HCT116 (cell line): Measurements from ENCODE around the gene PRSS53. TPM values are rescaled to one million over a fixed set of nuclear protein-coding genes. Genes with fewer than 3 reads are reported as not detected.

Experiments
- ATAC-seq: fragments of 200-7000 bp; cut with Tn5 transposase; 2 replicates; pipeline ENCODE4 v1.9.1; 2020; ENCODE audit warnings: mild to moderate bottlenecking, moderate library complexity
- BruUV-seq: library from RNA; stranded (reverse); fragments of 400-500 nt; replicated peaks from 2 replicates; lab custom pipeline; 2021; lab: Mats Ljungman, UMichigan
- CTCF ChIA-PET: fragments of 300-600 bp; sonication (Branson Sonifier 250); formaldehyde crosslinking; loops from one replicate; lab custom pipeline; 2021; ENCODE audit warnings: antibody characterized with exemption; lab: Charles Lee
- POLR2A ChIA-PET: fragments of 300-600, 350-600 bp; sonication (Branson Sonifier 250); formaldehyde crosslinking; loops from one replicate; lab custom pipeline; 2021; ENCODE audit warnings: antibody characterized with exemption; lab: Charles Lee
- RAD21 ChIA-PET, 2 experiments: fragments of 300-600 bp; sonication (Branson Sonifier 250); formaldehyde crosslinking; loops; one replicate each; lab custom pipeline; 2023; ENCODE audit warnings: low total read pairs in 2 of 2; ENCODE audit not compliant: uncharacterized antibody in 2 of 2, unreplicated experiment in 2 of 2, low non-redundant PET in 1 of 2; lab: Charles Lee
- DNase-seq: peaks from one replicate; pipeline ENCODE4 v3.0.0-alpha.2; 2010; ENCODE audit warnings: low read depth, low spot score
- H2AFZ ChIP-seq: fragments of 200-600 bp; shearing (Covaris generic), sonication (generic); 2 replicates; pipeline ENCODE4 v1.6.1; 2017; ENCODE audit warnings: low read depth, mixed run types, mixed read lengths, antibody characterized with exemption, low read length; ENCODE audit not compliant: poor library complexity, severe bottlenecking
- H3K27ac ChIP-seq: 2 replicates; pipeline ENCODE4 v1.5.1; 2012; ENCODE audit warnings: low read depth, low read length
- H3K27me3 ChIP-seq: fragments of 200-600 bp; sonication (generic); 2 replicates; pipeline ENCODE4 v1.6.1; 2016; ENCODE audit warnings: mixed run types, low read length, mixed read lengths; ENCODE audit not compliant: insufficient read depth
- H3K36me3 ChIP-seq, 2 experiments: fragments of 200-500 bp in 1 of 2; fragments of 200-600 bp in 1 of 2; sonication (Bioruptor generic) in 1 of 2; sonication (generic) in 1 of 2; 2 replicates each; pipeline versions ENCODE4 v1.5.1 to v1.6.1; 2014 to 2016; ENCODE audit warnings: low read length in 2 of 2, inconsistent platforms in 1 of 2, mixed read lengths in 1 of 2, mixed run types in 1 of 2; ENCODE audit not compliant: insufficient read depth in 2 of 2, control insufficient read depth in 1 of 2
- H3K4me1 ChIP-seq, 2 experiments: fragments of 200-600 bp in 1 of 2; sonication (generic) in 1 of 2; 2 replicates each; pipeline versions ENCODE4 v1.5.1 to v1.6.1; 2012 to 2017; ENCODE audit warnings: low read length in 2 of 2, inconsistent platforms in 1 of 2, mild to moderate bottlenecking in 1 of 2, mixed read lengths in 1 of 2, mixed run types in 1 of 2, moderate library complexity in 1 of 2; ENCODE audit not compliant: insufficient read depth in 2 of 2, control insufficient read depth in 1 of 2
- H3K4me2 ChIP-seq: fragments of 200-600 bp; sonication (generic); 2 replicates; pipeline ENCODE4 v1.6.1; 2017; ENCODE audit warnings: mixed run types, low read length, mixed read lengths
- H3K4me3 ChIP-seq, 2 experiments: fragments of 200-600 bp in 1 of 2; sonication (generic) in 1 of 2; replicated peaks in 1 of 2; 2 replicates each; pipeline ENCODE4 v1.5.1; 2011 to 2016; ENCODE audit warnings: low read length in 2 of 2, control low read depth in 1 of 2, low read depth in 1 of 2, mild to moderate bottlenecking in 1 of 2, mixed read lengths in 1 of 2, mixed run types in 1 of 2
- H3K79me2 ChIP-seq: fragments of 200-600 bp; sonication (generic); 2 replicates; pipeline ENCODE4 v1.6.1; 2017; ENCODE audit warnings: mild to moderate bottlenecking, mixed run types, low read length, moderate library complexity, mixed read lengths; ENCODE audit not compliant: insufficient read depth
- H3K9ac ChIP-seq: fragments of 200-600 bp; sonication (generic); 2 replicates; pipeline ENCODE4 v1.6.1; 2016; ENCODE audit warnings: low read length, mixed read lengths
- H3K9me2 ChIP-seq: fragments of 200-600 bp; sonication (generic), shearing (Covaris generic); 2 replicates; pipeline ENCODE4 v1.6.1; 2017; ENCODE audit warnings: mixed run types, mild to moderate bottlenecking, moderate library complexity; ENCODE audit not compliant: insufficient read depth
- H3K9me3 ChIP-seq, 2 experiments: fragments of 200-500 bp in 1 of 2; fragments of 200-600 bp in 1 of 2; sonication (Bioruptor generic) in 1 of 2; sonication (generic) in 1 of 2; 2 replicates each; pipeline ENCODE4 v1.6.1; 2014 to 2017; ENCODE audit warnings: low read length in 2 of 2, mixed read lengths in 2 of 2, inconsistent platforms in 1 of 2, low read depth in 1 of 2, mild to moderate bottlenecking in 1 of 2, mixed run types in 1 of 2, moderate library complexity in 1 of 2; ENCODE audit not compliant: control insufficient read depth in 1 of 2, insufficient read depth in 1 of 2
- H4K20me1 ChIP-seq: fragments of 200-600 bp; sonication (generic), shearing (Covaris generic); 2 replicates; pipeline ENCODE4 v1.6.1; 2017; ENCODE audit warnings: mixed run types, mild to moderate bottlenecking, moderate library complexity; ENCODE audit not compliant: insufficient read depth
- CBX3 ChIP-seq: IDR thresholded peaks from 2 replicates; pipeline ENCODE4 v1.6.1; 2012; ENCODE audit warnings: low read depth
- EGR1 ChIP-seq: IDR thresholded peaks from 2 replicates; pipeline ENCODE4 v1.6.1; 2012; ENCODE audit warnings: low read depth
- ELF1 ChIP-seq: IDR thresholded peaks from 2 replicates; pipeline ENCODE4 v1.6.1; 2012; ENCODE audit warnings: low read depth, borderline replicate concordance
- EZH2phosphoT487 ChIP-seq: fragments of 200-600 bp; IDR thresholded peaks from 2 replicates; pipeline ENCODE4 v1.6.1; 2018; ENCODE audit warnings: antibody characterized with exemption, borderline replicate concordance
- FOSL1 ChIP-seq: IDR thresholded peaks from 2 replicates; pipeline ENCODE4 v1.6.1; 2012; ENCODE audit warnings: low read depth
- JUND ChIP-seq: IDR thresholded peaks from 2 replicates; pipeline ENCODE4 v1.6.1; 2012
- POLR2A ChIP-seq: IDR thresholded peaks from 2 replicates; pipeline ENCODE4 v1.7.0; 2011; ENCODE audit warnings: borderline replicate concordance; ENCODE audit not compliant: insufficient read depth, insufficient read length; ENCODE audit errors: extremely low read depth
- POLR2AphosphoS5 ChIP-seq: IDR thresholded peaks from 2 replicates; pipeline ENCODE4 v1.6.1; 2011; ENCODE audit warnings: mild to moderate bottlenecking, low read depth, low read length, moderate library complexity
- SIN3A ChIP-seq: IDR thresholded peaks from 2 replicates; pipeline ENCODE4 v1.6.1; 2012; ENCODE audit warnings: low read depth
- SP1 ChIP-seq: IDR thresholded peaks from 2 replicates; pipeline ENCODE4 v1.6.1; 2012; ENCODE audit warnings: low read depth
- TCF7L2 ChIP-seq: IDR thresholded peaks from 2 replicates; pipeline ENCODE4 v1.7.0; 2011; ENCODE audit warnings: borderline replicate concordance, inconsistent platforms; ENCODE audit not compliant: insufficient read depth, insufficient read length; ENCODE audit errors: extremely low read depth
- YY1 ChIP-seq: IDR thresholded peaks from 2 replicates; pipeline ENCODE4 v1.6.1; 2011; ENCODE audit warnings: low read length, low read depth, moderate library complexity, mild to moderate bottlenecking; ENCODE audit not compliant: insufficient replicate concordance; ENCODE audit errors: extremely low read depth
- ZNF274 ChIP-seq: fragments of 200-500 bp; sonication (Bioruptor generic); IDR thresholded peaks from 2 replicates; pipeline ENCODE4 v1.6.1; 2014; ENCODE audit warnings: mild to moderate bottlenecking, low read depth, low read length, inconsistent platforms
- intact Hi-C: fragments of 100-400 bp; cut with micrococcal nuclease; formaldehyde crosslinking; loops from 2 replicates; pipeline ENCODE4 v1.10.0; 2022
- total RNA-seq: library from RNA; stranded (reverse); gene quantifications from one replicate; pipeline ENCODE4 v1.2.1, GENCODE V29; 2021; ENCODE audit not compliant: unreplicated experiment
- TF ChIP-seq, protein P1 (sequence below): IDR thresholded peaks from 2 replicates; pipeline ENCODE4 v1.6.1; 2011; ENCODE audit warnings: mild to moderate bottlenecking, low read length, moderate library complexity; ENCODE audit not compliant: insufficient replicate concordance; ENCODE audit errors: extremely low read depth
- TF ChIP-seq, protein P2 (sequence below), 3 experiments: fragments of 200-600 bp in 1 of 3; sonication (generic) in 1 of 3; IDR thresholded peaks in 2 of 3; conservative IDR thresholded peaks in 1 of 3; 2 replicates each; pipeline ENCODE4 v1.5.1; 2012 to 2017; ENCODE audit warnings: low read depth in 2 of 3, low read length in 2 of 3, antibody characterized with exemption in 1 of 3, borderline replicate concordance in 1 of 3, control low read depth in 1 of 3, mild to moderate bottlenecking in 1 of 3, mixed read lengths in 1 of 3, mixed run types in 1 of 3, moderate library complexity in 1 of 3; ENCODE audit not compliant: insufficient read depth in 1 of 3
- TF ChIP-seq, protein P3 (sequence below): IDR thresholded peaks from 2 replicates; pipeline ENCODE4 v1.6.1; 2012; ENCODE audit warnings: low read depth
- TF ChIP-seq, protein P4 (sequence below): IDR thresholded peaks from 2 replicates; pipeline ENCODE4 v1.6.1; 2012
- TF ChIP-seq, protein P5 (sequence below): IDR thresholded peaks from 2 replicates; pipeline ENCODE4 v1.6.1; 2012

The PRSS53 gene
- total RNA-seq, 1 experiment from 2014 or later = 11.6 TPM

DNA sequence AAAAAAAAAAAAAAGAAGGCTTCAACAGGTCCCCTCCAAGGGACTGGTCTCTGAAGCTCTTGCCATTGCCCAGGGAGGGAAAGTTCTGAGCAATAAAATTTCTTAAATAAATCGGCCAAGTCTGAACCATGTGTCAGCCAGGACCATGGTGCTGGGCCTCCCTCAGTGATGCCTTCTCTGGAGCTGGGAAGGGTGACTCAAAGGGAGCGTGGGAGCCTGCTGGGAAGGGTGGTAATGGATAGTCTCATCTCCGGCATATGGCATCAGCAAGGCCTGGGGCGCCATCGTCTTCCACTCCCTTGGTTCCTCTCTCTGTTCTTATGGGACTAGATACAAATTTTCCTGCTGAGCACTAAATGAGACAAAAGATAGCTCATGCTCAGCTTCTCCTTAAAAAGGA lies 3.6 kb upstream of the PRSS53 start:
- no TSS peak for BruUV-seq
- POLR2A ChIA-PET = interaction anchor here (1.2 to 4.7 kb wide), 3 partner anchors 18 to 25 kb away, joined by 4 to 17 read pairs (median 8); partner anchors contain the start of genes KAT8, ZNF646 and ZNF668
- no peak overlapping the region for H3K9ac ChIP-seq

More for the DNA sequence above, 3.6 kb upstream of the PRSS53 start:
- ATAC-seq (no peak), DNase-seq (no peak)
- intact Hi-C loops = loop anchor here (5.0 to 10.0 kb wide), 2 partner anchors 95 to 138 kb away; partner anchors contain the start of gene SETD1A
- H2AFZ ChIP-seq = no peak overlapping the region
- no peaks in the 10 kb centered on the region for H4K20me1 ChIP-seq
- no peaks in the 10 kb centered on the region for H3K9me2 ChIP-seq
- no peaks in the 10 kb centered on the region for H3K27me3 ChIP-seq
- ChIA-PET RAD21 (no interaction called here), CTCF (interaction anchor here (0.6 to 1.5 kb wide), 3 partner anchors 18 to 107 kb away, joined by 3 to 8 read pairs (median 5); partner anchors contain the start of genes HSD3B7, ZNF646 and ZNF668)
- peaks cover 13 to 27% of the 10 kb centered on the region in 2 experiments for H3K4me1 ChIP-seq
- H3K79me2 ChIP-seq = peaks cover 36% of the 10 kb centered on the region
- H3K9me3 ChIP-seq = no peaks in the 10 kb centered on the region
- H3K36me3 ChIP-seq = peaks cover 0 to 8% of the 10 kb centered on the region in 2 experiments; a peak in 3 of 4 replicates
- H3K27ac ChIP-seq = peak overlapping the region; percentile 27; the same call in 1 of the 2 replicates
- peak overlapping the region; percentile 99; the same call in 1 of the 2 replicates for H3K4me2 ChIP-seq
- H3K4me3 ChIP-seq = no peak overlapping the region
- TF ChIP-seq EGR1 (no peak), EZH2phosphoT487 (no peak), SIN3A (no peak), ZNF274 (no peak), SP1 (no peak), FOSL1 (no peak), POLR2A (no peak), TCF7L2 (no peak), JUND (no peak), ELF1 (no peak), POLR2AphosphoS5 (no peak), CBX3 (no peak), YY1 (no peak)
- TF ChIP-seq, protein P1, sequence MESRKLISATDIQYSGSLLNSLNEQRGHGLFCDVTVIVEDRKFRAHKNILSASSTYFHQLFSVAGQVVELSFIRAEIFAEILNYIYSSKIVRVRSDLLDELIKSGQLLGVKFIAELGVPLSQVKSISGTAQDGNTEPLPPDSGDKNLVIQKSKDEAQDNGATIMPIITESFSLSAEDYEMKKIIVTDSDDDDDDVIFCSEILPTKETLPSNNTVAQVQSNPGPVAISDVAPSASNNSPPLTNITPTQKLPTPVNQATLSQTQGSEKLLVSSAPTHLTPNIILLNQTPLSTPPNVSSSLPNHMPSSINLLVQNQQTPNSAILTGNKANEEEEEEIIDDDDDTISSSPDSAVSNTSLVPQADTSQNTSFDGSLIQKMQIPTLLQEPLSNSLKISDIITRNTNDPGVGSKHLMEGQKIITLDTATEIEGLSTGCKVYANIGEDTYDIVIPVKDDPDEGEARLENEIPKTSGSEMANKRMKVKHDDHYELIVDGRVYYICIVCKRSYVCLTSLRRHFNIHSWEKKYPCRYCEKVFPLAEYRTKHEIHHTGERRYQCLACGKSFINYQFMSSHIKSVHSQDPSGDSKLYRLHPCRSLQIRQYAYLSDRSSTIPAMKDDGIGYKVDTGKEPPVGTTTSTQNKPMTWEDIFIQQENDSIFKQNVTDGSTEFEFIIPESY = no peak
- TF ChIP-seq, protein P2, sequence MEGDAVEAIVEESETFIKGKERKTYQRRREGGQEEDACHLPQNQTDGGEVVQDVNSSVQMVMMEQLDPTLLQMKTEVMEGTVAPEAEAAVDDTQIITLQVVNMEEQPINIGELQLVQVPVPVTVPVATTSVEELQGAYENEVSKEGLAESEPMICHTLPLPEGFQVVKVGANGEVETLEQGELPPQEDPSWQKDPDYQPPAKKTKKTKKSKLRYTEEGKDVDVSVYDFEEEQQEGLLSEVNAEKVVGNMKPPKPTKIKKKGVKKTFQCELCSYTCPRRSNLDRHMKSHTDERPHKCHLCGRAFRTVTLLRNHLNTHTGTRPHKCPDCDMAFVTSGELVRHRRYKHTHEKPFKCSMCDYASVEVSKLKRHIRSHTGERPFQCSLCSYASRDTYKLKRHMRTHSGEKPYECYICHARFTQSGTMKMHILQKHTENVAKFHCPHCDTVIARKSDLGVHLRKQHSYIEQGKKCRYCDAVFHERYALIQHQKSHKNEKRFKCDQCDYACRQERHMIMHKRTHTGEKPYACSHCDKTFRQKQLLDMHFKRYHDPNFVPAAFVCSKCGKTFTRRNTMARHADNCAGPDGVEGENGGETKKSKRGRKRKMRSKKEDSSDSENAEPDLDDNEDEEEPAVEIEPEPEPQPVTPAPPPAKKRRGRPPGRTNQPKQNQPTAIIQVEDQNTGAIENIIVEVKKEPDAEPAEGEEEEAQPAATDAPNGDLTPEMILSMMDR (IDR thresholded peaks at IDR 0.05 in 2 of 3, conservative IDR thresholded peaks at IDR 0.05 in 1 of 3; ENCODE audit: borderline replicate concordance in 1 of 3, insufficient read depth in 1 of 3, low read depth in 2 of 3, low read length in 2 of 3) = no peak
- TF ChIP-seq, protein P3, sequence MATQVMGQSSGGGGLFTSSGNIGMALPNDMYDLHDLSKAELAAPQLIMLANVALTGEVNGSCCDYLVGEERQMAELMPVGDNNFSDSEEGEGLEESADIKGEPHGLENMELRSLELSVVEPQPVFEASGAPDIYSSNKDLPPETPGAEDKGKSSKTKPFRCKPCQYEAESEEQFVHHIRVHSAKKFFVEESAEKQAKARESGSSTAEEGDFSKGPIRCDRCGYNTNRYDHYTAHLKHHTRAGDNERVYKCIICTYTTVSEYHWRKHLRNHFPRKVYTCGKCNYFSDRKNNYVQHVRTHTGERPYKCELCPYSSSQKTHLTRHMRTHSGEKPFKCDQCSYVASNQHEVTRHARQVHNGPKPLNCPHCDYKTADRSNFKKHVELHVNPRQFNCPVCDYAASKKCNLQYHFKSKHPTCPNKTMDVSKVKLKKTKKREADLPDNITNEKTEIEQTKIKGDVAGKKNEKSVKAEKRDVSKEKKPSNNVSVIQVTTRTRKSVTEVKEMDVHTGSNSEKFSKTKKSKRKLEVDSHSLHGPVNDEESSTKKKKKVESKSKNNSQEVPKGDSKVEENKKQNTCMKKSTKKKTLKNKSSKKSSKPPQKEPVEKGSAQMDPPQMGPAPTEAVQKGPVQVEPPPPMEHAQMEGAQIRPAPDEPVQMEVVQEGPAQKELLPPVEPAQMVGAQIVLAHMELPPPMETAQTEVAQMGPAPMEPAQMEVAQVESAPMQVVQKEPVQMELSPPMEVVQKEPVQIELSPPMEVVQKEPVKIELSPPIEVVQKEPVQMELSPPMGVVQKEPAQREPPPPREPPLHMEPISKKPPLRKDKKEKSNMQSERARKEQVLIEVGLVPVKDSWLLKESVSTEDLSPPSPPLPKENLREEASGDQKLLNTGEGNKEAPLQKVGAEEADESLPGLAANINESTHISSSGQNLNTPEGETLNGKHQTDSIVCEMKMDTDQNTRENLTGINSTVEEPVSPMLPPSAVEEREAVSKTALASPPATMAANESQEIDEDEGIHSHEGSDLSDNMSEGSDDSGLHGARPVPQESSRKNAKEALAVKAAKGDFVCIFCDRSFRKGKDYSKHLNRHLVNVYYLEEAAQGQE = no peak
- TF ChIP-seq, protein P4, sequence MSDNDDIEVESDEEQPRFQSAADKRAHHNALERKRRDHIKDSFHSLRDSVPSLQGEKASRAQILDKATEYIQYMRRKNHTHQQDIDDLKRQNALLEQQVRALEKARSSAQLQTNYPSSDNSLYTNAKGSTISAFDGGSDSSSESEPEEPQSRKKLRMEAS = no peak
- TF ChIP-seq, protein P5, sequence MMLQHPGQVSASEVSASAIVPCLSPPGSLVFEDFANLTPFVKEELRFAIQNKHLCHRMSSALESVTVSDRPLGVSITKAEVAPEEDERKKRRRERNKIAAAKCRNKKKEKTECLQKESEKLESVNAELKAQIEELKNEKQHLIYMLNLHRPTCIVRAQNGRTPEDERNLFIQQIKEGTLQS = no peak
- TF ChIP-seq, all 23 proteins: peak for 0
